Stimulated activated naive B cell treated with anti-CD40 and anti-IgM and Interleukin-4, amounts not matched to agents 10 μg/mL and 1 μg/mL and 100 μg/mL, for 72 hours (primary cell): Measurements from ENCODE around the gene GSAP.
A peak's percentile ranks its signal among the peaks of the same experiment; 100 is the strongest.

Source experiments
- ATAC-seq, 2 donors: fragments of 150-1000 bp; cut with Tn5 transposase; replicated peaks; 2 replicates each; pipeline ENCODE4 v1.10.0; 2021; ENCODE audit warnings: moderate library complexity in 1 of 2
- DNase-seq: peaks from one replicate; pipeline ENCODE4 v3.0.0; 2021
- H3K27ac Mint-ChIP-seq: one replicate; pipeline ENCODE4 v1.8.0; 2022; ENCODE audit warnings: mild to moderate bottlenecking, mixed read lengths
- H3K27me3 Mint-ChIP-seq, 2 donors: one replicate each; pipeline ENCODE4 v1.8.0; 2022; ENCODE audit warnings: mixed read lengths in 2 of 2
- H3K36me3 Mint-ChIP-seq, 2 donors: one replicate each; pipeline ENCODE4 v1.8.0; 2022; ENCODE audit warnings: mixed read lengths in 2 of 2, mild to moderate bottlenecking in 1 of 2
- H3K4me1 Mint-ChIP-seq, 2 donors: one replicate each; pipeline ENCODE4 v1.8.0; 2022; ENCODE audit warnings: mixed read lengths in 2 of 2, mild to moderate bottlenecking in 1 of 2
- H3K4me3 Mint-ChIP-seq, 2 donors: one replicate each; pipeline ENCODE4 v1.8.0; 2022; ENCODE audit warnings: mild to moderate bottlenecking in 2 of 2, mixed read lengths in 2 of 2, moderate library complexity in 1 of 2
- H3K9me3 Mint-ChIP-seq, 2 donors: one replicate each; pipeline ENCODE4 v1.8.0; 2022; ENCODE audit warnings: mixed read lengths in 2 of 2, mild to moderate bottlenecking in 1 of 2

The GSAP gene

GRCh38 chr7:77330169-77330882 is 85.8 kb downstream of the GSAP start:
- Mint-ChIP-seq H3K36me3 (peaks cover 7 to 12% of the 10 kb centered on the region in 2 donors), H3K27me3 (no peaks in the 10 kb centered on the region), H3K4me3 (peak overlapping the region; percentile 50 to 80), H3K4me1 (peaks cover 37 to 63% of the 10 kb centered on the region in 2 donors), H3K9me3 (no peaks in the 10 kb centered on the region), H3K27ac (peak overlapping the region; percentile 59)
- peak; percentile 88 to 94 for ATAC-seq
- peak; percentile 61 for DNase-seq

- H3K9me3 Mint-ChIP-seq: no peaks in the 10 kb centered on the region
- peaks cover 37 to 63% of the 10 kb centered on the region in 2 donors for H3K4me1 Mint-ChIP-seq
Measured at GRCh38 chr7:77329466-77330168, 86.5 kb downstream of the GSAP start.

DNA sequence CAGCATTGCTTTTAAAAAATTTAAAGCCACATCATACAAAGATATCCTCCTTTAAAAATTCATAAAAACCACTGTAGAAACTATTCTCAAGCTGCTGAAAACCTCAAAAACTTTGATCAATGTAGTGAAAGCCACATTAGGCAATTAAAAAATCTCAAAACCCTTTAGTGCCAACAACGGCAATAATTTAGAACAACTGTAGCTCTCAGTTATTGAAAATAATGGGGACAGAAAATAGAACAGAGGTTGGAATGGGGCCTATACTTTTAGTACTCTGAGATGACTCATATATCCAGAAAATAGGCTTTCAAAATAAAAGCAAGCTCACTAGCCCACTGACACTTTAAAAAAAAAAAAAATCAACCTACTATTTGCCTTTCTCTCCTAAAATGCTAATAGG is 87.5 kb downstream of the GSAP start:
- no peak for DNase-seq
- no peak overlapping the region for H3K27ac Mint-ChIP-seq
- peaks cover 12 to 15% of the 10 kb centered on the region in 2 donors for H3K36me3 Mint-ChIP-seq
- no peak for ATAC-seq
- H3K9me3 Mint-ChIP-seq: no peaks in the 10 kb centered on the region
- no peak overlapping the region for H3K4me3 Mint-ChIP-seq
- no peaks in the 10 kb centered on the region for H3K27me3 Mint-ChIP-seq
- H3K4me1 Mint-ChIP-seq: peaks cover 35 to 63% of the 10 kb centered on the region in 2 donors

More at GRCh38 chr7:77329466-77330168, 86.5 kb downstream of the GSAP start:
- H3K27ac Mint-ChIP-seq: peak overlapping the region; percentile 59
- DNase-seq: no peak
- peak overlapping the region; percentile 50 to 80 for H3K4me3 Mint-ChIP-seq
- peak; percentile 33 to 65 for ATAC-seq
- H3K27me3 Mint-ChIP-seq: no peaks in the 10 kb centered on the region
- peaks cover 7 to 12% of the 10 kb centered on the region in 2 donors for H3K36me3 Mint-ChIP-seq

DNA sequence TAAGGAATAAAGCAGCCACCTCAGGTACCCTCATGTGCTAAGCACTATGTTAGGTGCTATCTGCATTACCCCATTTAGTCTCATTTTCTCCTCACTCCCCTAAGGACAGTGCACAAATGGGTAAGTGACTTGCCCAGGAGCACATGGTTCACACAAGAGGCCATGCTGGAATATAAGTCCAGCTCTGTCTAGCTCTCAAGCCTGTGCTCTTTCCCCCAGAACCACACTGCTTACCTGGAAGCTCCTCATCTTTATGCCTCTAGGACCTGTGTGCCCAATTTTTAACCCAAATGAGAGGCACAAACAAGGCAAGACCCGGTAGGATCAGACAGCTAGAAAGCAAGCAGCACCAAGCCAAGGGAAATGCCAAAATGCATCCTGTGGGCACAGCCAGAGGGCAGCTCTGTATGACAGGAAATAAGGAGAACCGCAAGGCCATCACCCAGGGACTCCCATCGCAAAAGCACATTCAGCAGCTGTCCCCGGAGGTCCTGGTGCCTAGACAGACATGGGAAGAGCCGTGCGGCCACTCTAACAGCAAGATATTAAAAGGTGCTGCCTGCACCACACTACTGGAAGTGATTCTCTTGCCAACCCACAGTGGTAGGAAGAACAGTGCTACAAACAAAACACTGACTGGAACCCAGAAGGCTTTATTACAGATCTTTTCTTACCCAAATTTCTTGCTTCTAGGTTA is 88.1 kb downstream of the GSAP start:
- DNase-seq (no peak), ATAC-seq (no peak)
- Mint-ChIP-seq H3K9me3 (no peaks in the 10 kb centered on the region), H3K36me3 (peaks cover 12 to 15% of the 10 kb centered on the region in 2 donors), H3K27me3 (no peaks in the 10 kb centered on the region), H3K4me1 (peaks cover 35 to 63% of the 10 kb centered on the region in 2 donors), H3K27ac (no peak overlapping the region), H3K4me3 (peak overlapping the region; percentile 7 to 33)

- Mint-ChIP-seq H3K4me1 (peaks cover 35 to 62% of the 10 kb centered on the region in 2 donors), H3K27me3 (no peaks in the 10 kb centered on the region), H3K27ac (peak overlapping the region; percentile 9), H3K9me3 (no peaks in the 10 kb centered on the region), H3K4me3 (no peak overlapping the region), H3K36me3 (peaks cover 12 to 14% of the 10 kb centered on the region in 2 donors)
- no peak for ATAC-seq
- no peak for DNase-seq
Measured at GRCh38 chr7:77327067-77327931, 88.8 kb downstream of the GSAP start.

DNA sequence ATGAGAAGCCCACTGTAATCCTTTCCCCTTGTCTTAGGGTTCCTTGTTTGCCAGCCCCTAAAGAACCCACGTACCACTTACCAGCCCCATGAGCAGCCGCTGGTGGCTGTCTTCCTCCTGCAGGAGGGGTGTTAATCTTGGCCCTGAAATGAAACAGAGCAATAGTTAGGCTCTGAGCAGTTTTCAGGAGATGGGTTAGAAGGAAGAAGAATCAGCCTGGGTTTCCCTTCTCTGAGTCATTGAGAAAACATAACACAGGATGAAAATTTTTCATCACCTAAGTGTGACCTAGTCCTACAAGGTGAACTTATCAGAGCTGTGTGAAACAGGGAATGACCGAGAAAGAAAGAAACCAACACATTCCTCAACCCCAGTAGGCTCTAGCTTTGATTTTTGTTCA is 90.0 kb downstream of the GSAP start:
- DNase-seq (no peak), ATAC-seq (no peak)
- Mint-ChIP-seq H3K4me3 (no peak overlapping the region), H3K4me1 (peaks cover 27 to 57% of the 10 kb centered on the region in 2 donors), H3K27ac (no peak overlapping the region), H3K27me3 (no peaks in the 10 kb centered on the region), H3K9me3 (no peaks in the 10 kb centered on the region), H3K36me3 (peaks cover 18 to 21% of the 10 kb centered on the region in 2 donors)

- peaks cover 3 to 17% of the 10 kb centered on the region in 2 donors for H3K4me1 Mint-ChIP-seq
- no peak for DNase-seq
- no peak overlapping the region for H3K4me3 Mint-ChIP-seq
- no peak overlapping the region for H3K27ac Mint-ChIP-seq
- H3K36me3 Mint-ChIP-seq: peaks cover 39 to 46% of the 10 kb centered on the region in 2 donors
- H3K27me3 Mint-ChIP-seq: no peaks in the 10 kb centered on the region
- ATAC-seq: no peak
- H3K9me3 Mint-ChIP-seq: no peaks in the 10 kb centered on the region
Measured at GRCh38 chr7:77321300-77321699, 94.8 kb downstream of the GSAP start.

- ATAC-seq (no peak), DNase-seq (no peak)
- H3K4me1 Mint-ChIP-seq: peaks cover 6 to 12% of the 10 kb centered on the region in 2 donors
- H3K27me3 Mint-ChIP-seq: no peaks in the 10 kb centered on the region
- no peak overlapping the region for H3K27ac Mint-ChIP-seq
- peaks cover 39 to 49% of the 10 kb centered on the region in 2 donors for H3K36me3 Mint-ChIP-seq
- no peaks in the 10 kb centered on the region for H3K9me3 Mint-ChIP-seq
- no peak overlapping the region for H3K4me3 Mint-ChIP-seq
Measured at GRCh38 chr7:77320714-77321113, 95.4 kb downstream of the GSAP start.

- DNase-seq (no peak), ATAC-seq (no peak)
- H3K4me3 Mint-ChIP-seq: no peak overlapping the region
- H3K27me3 Mint-ChIP-seq: no peaks in the 10 kb centered on the region
- peaks cover 6 to 12% of the 10 kb centered on the region in 2 donors for H3K4me1 Mint-ChIP-seq
- H3K36me3 Mint-ChIP-seq: peaks cover 41 to 53% of the 10 kb centered on the region in 2 donors
- H3K27ac Mint-ChIP-seq: no peak overlapping the region
- H3K9me3 Mint-ChIP-seq: no peaks in the 10 kb centered on the region
Measured at GRCh38 chr7:77320137-77320536, 96.0 kb downstream of the GSAP start.

- Mint-ChIP-seq H3K27ac (no peak overlapping the region), H3K4me1 (peaks cover 6 to 12% of the 10 kb centered on the region in 2 donors), H3K9me3 (no peaks in the 10 kb centered on the region), H3K4me3 (no peak overlapping the region), H3K36me3 (peaks cover 47 to 54% of the 10 kb centered on the region in 2 donors), H3K27me3 (no peaks in the 10 kb centered on the region)
- DNase-seq (no peak), ATAC-seq (no peak)
Measured at GRCh38 chr7:77318019-77318418, 98.1 kb downstream of the GSAP start.

- peaks cover 6 to 8% of the 10 kb centered on the region in 2 donors for H3K4me1 Mint-ChIP-seq
- no peak overlapping the region for H3K4me3 Mint-ChIP-seq
- ATAC-seq: no peak
- no peaks in the 10 kb centered on the region for H3K9me3 Mint-ChIP-seq
- H3K27me3 Mint-ChIP-seq: no peaks in the 10 kb centered on the region
- H3K36me3 Mint-ChIP-seq: peaks cover 49 to 63% of the 10 kb centered on the region in 2 donors
- no peak overlapping the region for H3K27ac Mint-ChIP-seq
- DNase-seq: no peak
Measured at GRCh38 chr7:77316219-77316978, 99.8 kb downstream of the GSAP start.

DNA sequence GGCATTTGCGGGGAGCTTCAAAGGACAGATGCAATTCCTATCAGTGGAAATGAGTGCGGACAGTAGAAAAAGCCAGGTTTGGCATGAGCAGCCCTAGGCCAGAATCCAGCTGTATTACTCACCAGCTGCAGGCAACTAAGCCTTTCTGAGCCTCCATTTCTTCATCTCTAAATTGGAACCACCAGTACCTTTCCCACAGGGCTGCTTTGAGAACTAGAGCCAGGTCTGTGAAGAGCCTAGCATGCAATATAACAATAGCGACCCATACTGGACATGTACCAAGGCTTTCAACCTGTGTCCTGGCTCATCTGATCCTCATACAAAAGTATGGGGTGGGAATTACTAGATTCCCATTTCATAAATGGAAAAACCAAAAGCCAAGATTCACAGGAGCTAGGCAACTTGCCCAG is 101.0 kb downstream of the GSAP start:
- Mint-ChIP-seq H3K27me3 (no peaks in the 10 kb centered on the region), H3K4me3 (no peak overlapping the region), H3K9me3 (no peaks in the 10 kb centered on the region), H3K4me1 (peaks cover 7 to 9% of the 10 kb centered on the region in 2 donors), H3K36me3 (peaks cover 46 to 60% of the 10 kb centered on the region in 2 donors), H3K27ac (no peak overlapping the region)
- DNase-seq: no peak
- ATAC-seq: no peak

DNA sequence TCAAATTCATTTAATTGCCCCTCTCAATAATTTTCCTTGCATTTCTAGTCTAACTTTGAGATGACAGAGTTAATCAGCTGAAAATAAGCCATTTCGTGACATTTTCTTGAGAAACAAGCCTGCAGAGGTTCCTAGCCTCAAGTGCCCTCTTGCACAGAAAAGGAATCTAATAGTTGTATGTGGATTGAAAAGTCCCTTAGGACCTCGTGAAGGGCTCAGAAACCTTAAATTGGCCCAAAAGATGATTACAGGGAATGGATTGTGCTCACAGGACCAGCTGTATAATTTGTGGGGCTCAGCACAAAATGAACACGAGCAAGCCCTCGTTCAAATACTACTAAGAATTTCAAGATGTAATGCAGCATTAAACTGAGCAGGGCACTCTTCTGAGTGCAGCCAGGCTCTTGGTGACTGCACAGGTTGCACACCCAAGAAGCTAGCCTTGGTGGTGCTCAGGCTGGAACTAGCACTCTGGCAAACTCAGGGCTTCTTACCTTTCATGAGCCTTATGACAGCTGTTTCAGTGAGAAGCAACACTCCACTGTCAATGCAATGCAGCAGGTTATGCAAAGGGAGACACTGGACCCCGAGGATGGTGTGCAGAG is 102.2 kb downstream of the GSAP start:
- H3K36me3 Mint-ChIP-seq: peaks cover 44 to 58% of the 10 kb centered on the region in 2 donors
- H3K9me3 Mint-ChIP-seq: no peaks in the 10 kb centered on the region
- no peak overlapping the region for H3K4me3 Mint-ChIP-seq

More for the DNA sequence above, 102.2 kb downstream of the GSAP start:
- H3K4me1 Mint-ChIP-seq: peaks cover 7 to 21% of the 10 kb centered on the region in 2 donors
- ATAC-seq (no peak), DNase-seq (no peak)
- H3K27ac Mint-ChIP-seq: no peak overlapping the region
- no peaks in the 10 kb centered on the region for H3K27me3 Mint-ChIP-seq
